Endothelial cell of umbilical vein (primary cell): ENCODE data around the gene RBP5. TPM values are rescaled to one million over a fixed set of nuclear protein-coding genes. Genes with fewer than 3 reads are reported as not detected.

Experiments used
- BruUV-seq: library from RNA; stranded (reverse); fragments of 400-500 nt; replicated peaks from 2 replicates; lab custom pipeline; 2021; lab: Mats Ljungman, UMichigan
- CTCF ChIA-PET: fragments of 300-600, 350-600 bp; sonication (Branson Sonifier 250); formaldehyde crosslinking; loops from one replicate; lab custom pipeline; 2021; ENCODE audit warnings: antibody characterized with exemption, inconsistent platforms; lab: Charles Lee
- POLR2A ChIA-PET: fragments of 300-600, 350-600 bp; sonication (Branson Sonifier 250); formaldehyde crosslinking; loops from one replicate; lab custom pipeline; 2021; ENCODE audit warnings: antibody characterized with exemption, inconsistent platforms; lab: Charles Lee
- DNase-seq: peaks from one replicate; pipeline ENCODE4 v3.0.0-alpha.2; 2011; ENCODE audit warnings: low read depth, low spot score
- FAIRE-seq: peaks from 2 replicates; lab custom pipeline; 2011; peaks lifted over from hg19 to GRCh38; lab: Jason Lieb, UNC
- H2AFZ ChIP-seq: 2 replicates; pipeline ENCODE4 v1.6.0; 2012; ENCODE audit warnings: low read depth, low read length, control low read depth, inconsistent platforms
- H3K27ac ChIP-seq: 2 replicates; pipeline ENCODE4 v1.5.1; 2011; ENCODE audit warnings: low read depth, mild to moderate bottlenecking, control low read depth, low read length, moderate library complexity; ENCODE audit not compliant: insufficient read depth
- H3K27me3 ChIP-seq, 2 experiments: 2 replicates each; pipeline versions ENCODE4 v1.6.0 to v1.6.1; 2011; ENCODE audit warnings: low read length in 2 of 2, mixed read lengths in 1 of 2; ENCODE audit not compliant: control insufficient read depth in 2 of 2, insufficient read depth in 2 of 2
- H3K36me3 ChIP-seq, 2 experiments: 2 replicates in 1 of 2; 3 replicates in 1 of 2; pipeline ENCODE4 v1.5.1; 2011; ENCODE audit warnings: low read length in 2 of 2, mild to moderate bottlenecking in 1 of 2, moderate library complexity in 1 of 2; ENCODE audit not compliant: control insufficient read depth in 2 of 2, insufficient read depth in 2 of 2; ENCODE audit errors: extremely low read depth in 1 of 2
- H3K4me1 ChIP-seq: 3 replicates; pipeline ENCODE4 v1.5.1; 2011; ENCODE audit warnings: mild to moderate bottlenecking, low read length; ENCODE audit not compliant: control insufficient read depth, insufficient read depth; ENCODE audit errors: extremely low read depth
- H3K4me2 ChIP-seq: 2 replicates; pipeline ENCODE4 v1.6.1; 2011; ENCODE audit warnings: low read length, control low read depth, mixed read lengths; ENCODE audit not compliant: insufficient read depth
- H3K4me3 ChIP-seq, 3 experiments: fragments of 200-600 bp in 1 of 3; sonication (generic), shearing (Covaris generic) in 1 of 3; replicated peaks in 1 of 3; 2 replicates each; pipeline ENCODE4 v1.5.1; 2011 to 2016; ENCODE audit warnings: control low read depth in 3 of 3, low read length in 3 of 3, mild to moderate bottlenecking in 2 of 3, inconsistent platforms in 1 of 3, low read depth in 1 of 3, moderate library complexity in 1 of 3; ENCODE audit not compliant: insufficient read depth in 1 of 3
- H3K79me2 ChIP-seq: 2 replicates; pipeline ENCODE4 v1.6.0; 2012; ENCODE audit warnings: low read length, inconsistent platforms; ENCODE audit not compliant: control insufficient read depth, insufficient read depth
- H3K9ac ChIP-seq: replicated peaks from 2 replicates; pipeline ENCODE3; 2011; ENCODE audit warnings: low read length, control low read depth; ENCODE audit not compliant: insufficient read depth; ENCODE audit errors: extremely low read depth
- H3K9me1 ChIP-seq: replicated peaks from 3 replicates; pipeline ENCODE4 v1.6.0; 2011; ENCODE audit warnings: mild to moderate bottlenecking, low read length; ENCODE audit not compliant: control insufficient read depth, insufficient read depth; ENCODE audit errors: extremely low read depth
- H3K9me3 ChIP-seq: replicated peaks from 2 replicates; pipeline ENCODE4 v1.5.1; 2012; ENCODE audit warnings: low read length, inconsistent platforms; ENCODE audit not compliant: control insufficient read depth, insufficient read depth
- H4K20me1 ChIP-seq: replicated peaks from 2 replicates; pipeline ENCODE3; 2011; ENCODE audit warnings: mild to moderate bottlenecking, low read length; ENCODE audit not compliant: control insufficient read depth, insufficient read depth; ENCODE audit errors: extremely low read depth
- EZH2 ChIP-seq: IDR thresholded peaks from 2 replicates; pipeline ENCODE4 v1.6.1; 2012; ENCODE audit warnings: borderline replicate concordance, low read depth, mild to moderate bottlenecking, moderate library complexity, low read length, inconsistent platforms; ENCODE audit not compliant: severe bottlenecking
- FOS ChIP-seq: IDR thresholded peaks from 2 replicates; pipeline ENCODE4 v1.6.1; 2011; ENCODE audit warnings: mild to moderate bottlenecking, low read length, moderate library complexity, borderline replicate concordance; ENCODE audit not compliant: insufficient read depth
- GATA2 ChIP-seq: IDR thresholded peaks from 2 replicates; pipeline ENCODE4 v1.7.0; 2011; ENCODE audit warnings: low read depth, mild to moderate bottlenecking, moderate library complexity, mixed read lengths, low read length; ENCODE audit not compliant: insufficient read length, insufficient read depth
- dilution Hi-C: fragments of 300-500 bp; cut with MboI; formaldehyde crosslinking; loops from one replicate; pipeline ENCODE4 v1.15.0; 2019; ENCODE audit warnings: low sequenced_read_pairs; ENCODE audit not compliant: extremely low pct_ligation_motif_present
- intact Hi-C: fragments of 100-400 bp; cut with micrococcal nuclease; formaldehyde crosslinking; loops from one replicate; pipeline ENCODE4 v1.10.0; 2022
- polyA plus RNA-seq, 4 experiments: library from polyadenylated mRNA; depleted of rRNA in 3 of 4; stranded (reverse) in 3 of 4; unstranded in 1 of 4; fragments of >200 nt; gene quantifications; 2 replicates each; pipeline versions ENCODE4 v1.2.1 to v1.2.3, GENCODE V29; 2011 to 2012; ENCODE audit warnings: missing spikeins in 1 of 4
- total RNA-seq: library from RNA; stranded (reverse); gene quantifications from 2 replicates; pipeline ENCODE4 v1.2.3, GENCODE V29; 2021
- TF ChIP-seq, protein P1 (sequence below), 2 donors: IDR thresholded peaks; 1 replicate in 1 of 2; 2 replicates in 1 of 2; pipeline ENCODE4 v1.5.1; 2011; ENCODE audit warnings: low read length in 2 of 2, mild to moderate bottlenecking in 2 of 2, moderate library complexity in 2 of 2, control low read depth in 1 of 2, inconsistent platforms in 1 of 2, low read depth in 1 of 2; ENCODE audit not compliant: insufficient read depth in 1 of 2; ENCODE audit errors: extremely low read depth in 1 of 2
- TF ChIP-seq, protein P2 (sequence below): IDR thresholded peaks from 2 replicates; pipeline ENCODE4 v1.6.1; 2011; ENCODE audit not compliant: insufficient read depth, insufficient read length

The RBP5 gene
- total and polyA plus RNA-seq, 2 donors (not counting 3 experiments of a cell fraction or from before 2014, with no cell fraction given), result 0.12 TPM; not detected in 1

DNA sequence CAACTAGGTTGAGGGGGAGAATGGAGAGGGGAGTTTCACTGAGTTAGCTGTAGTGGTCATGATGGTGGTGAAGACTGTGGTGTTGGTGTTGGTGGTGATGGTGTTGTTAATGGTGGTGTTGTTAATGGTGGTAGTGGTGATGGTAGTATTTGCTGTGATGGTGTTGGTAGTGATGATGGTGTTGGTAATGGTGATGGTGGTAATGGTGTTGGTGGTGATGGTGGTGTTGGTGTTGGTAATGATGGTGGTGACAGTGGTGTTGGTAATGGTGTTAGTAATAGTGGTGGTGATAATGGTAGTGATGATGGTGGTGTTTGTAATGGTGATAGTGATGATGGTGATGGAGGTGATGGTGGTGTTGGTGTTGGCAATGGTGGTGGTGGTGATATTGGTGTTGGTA is 45.6 kb downstream of the RBP5 start:
- Histone ChIP-seq H3K4me1 (no peaks in the 10 kb centered on the region), H3K4me3 (no peak overlapping the region), H3K36me3 (no peaks in the 10 kb centered on the region), H3K9me3 (no peaks in the 10 kb centered on the region), H3K9me1 (no peaks in the 10 kb centered on the region), H3K4me2 (no peak overlapping the region), H3K9ac (no peak overlapping the region), H3K27me3 (peaks cover 0 to 3% of the 10 kb centered on the region in 2 experiments), H3K27ac (no peak overlapping the region), H3K79me2 (no peaks in the 10 kb centered on the region), H4K20me1 (no peaks in the 10 kb centered on the region), H2AFZ (no peak overlapping the region)
- TF ChIP-seq FOS (no peak), EZH2 (no peak)
- intact Hi-C loops (no loop called here), dilution Hi-C loops (no loop called here)
- FAIRE-seq, result no peak
- DNase-seq, result no peak
- no TSS peak for BruUV-seq
- CTCF ChIA-PET, result no interaction called here
- POLR2A ChIA-PET, result no interaction called here

DNA sequence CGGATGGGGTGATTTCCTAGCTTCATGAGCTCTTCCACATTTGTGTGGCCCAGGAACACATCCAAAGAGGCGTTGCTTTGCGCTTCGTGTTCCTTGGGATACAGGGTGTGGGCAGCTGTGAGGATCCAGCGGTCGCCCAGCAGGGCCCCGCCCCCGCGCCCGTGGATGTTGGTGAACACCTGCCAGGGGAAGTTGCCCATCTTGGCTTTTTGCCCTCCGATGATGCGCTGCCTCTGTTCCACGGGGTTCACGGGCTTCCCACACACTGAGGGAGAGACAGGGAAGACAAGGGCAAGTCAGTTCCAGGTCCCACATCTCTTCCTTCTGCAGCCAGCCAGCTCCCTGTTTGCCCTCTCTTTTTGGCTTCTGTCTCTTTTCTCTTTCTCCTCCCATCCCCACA is 47.7 kb downstream of the RBP5 start:
- H3K9me3 ChIP-seq, result no peaks in the 10 kb centered on the region
- H4K20me1 ChIP-seq, result no peaks in the 10 kb centered on the region
- no peak for FAIRE-seq
- dilution Hi-C loops (no loop called here), intact Hi-C loops (no loop called here)
- H3K27ac ChIP-seq, result no peak overlapping the region
- ChIA-PET CTCF (no interaction called here), POLR2A (no interaction called here)
- no peak overlapping the region for H3K4me3 ChIP-seq
- no peaks in the 10 kb centered on the region for H3K9me1 ChIP-seq
- no TSS peak for BruUV-seq
- no peak overlapping the region for H3K9ac ChIP-seq
- no peaks in the 10 kb centered on the region for H3K36me3 ChIP-seq
- TF ChIP-seq GATA2, result no peak
- TF ChIP-seq, protein P1, sequence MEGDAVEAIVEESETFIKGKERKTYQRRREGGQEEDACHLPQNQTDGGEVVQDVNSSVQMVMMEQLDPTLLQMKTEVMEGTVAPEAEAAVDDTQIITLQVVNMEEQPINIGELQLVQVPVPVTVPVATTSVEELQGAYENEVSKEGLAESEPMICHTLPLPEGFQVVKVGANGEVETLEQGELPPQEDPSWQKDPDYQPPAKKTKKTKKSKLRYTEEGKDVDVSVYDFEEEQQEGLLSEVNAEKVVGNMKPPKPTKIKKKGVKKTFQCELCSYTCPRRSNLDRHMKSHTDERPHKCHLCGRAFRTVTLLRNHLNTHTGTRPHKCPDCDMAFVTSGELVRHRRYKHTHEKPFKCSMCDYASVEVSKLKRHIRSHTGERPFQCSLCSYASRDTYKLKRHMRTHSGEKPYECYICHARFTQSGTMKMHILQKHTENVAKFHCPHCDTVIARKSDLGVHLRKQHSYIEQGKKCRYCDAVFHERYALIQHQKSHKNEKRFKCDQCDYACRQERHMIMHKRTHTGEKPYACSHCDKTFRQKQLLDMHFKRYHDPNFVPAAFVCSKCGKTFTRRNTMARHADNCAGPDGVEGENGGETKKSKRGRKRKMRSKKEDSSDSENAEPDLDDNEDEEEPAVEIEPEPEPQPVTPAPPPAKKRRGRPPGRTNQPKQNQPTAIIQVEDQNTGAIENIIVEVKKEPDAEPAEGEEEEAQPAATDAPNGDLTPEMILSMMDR (IDR thresholded peaks at IDR 0.05; ENCODE audit: extremely low read depth in 1 of 2, insufficient read depth in 1 of 2, low read depth in 1 of 2, low read length in 2 of 2), result no peak
- TF ChIP-seq, protein P2, sequence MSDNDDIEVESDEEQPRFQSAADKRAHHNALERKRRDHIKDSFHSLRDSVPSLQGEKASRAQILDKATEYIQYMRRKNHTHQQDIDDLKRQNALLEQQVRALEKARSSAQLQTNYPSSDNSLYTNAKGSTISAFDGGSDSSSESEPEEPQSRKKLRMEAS, result no peak
- no peaks in the 10 kb centered on the region for H3K4me1 ChIP-seq
- no peaks in the 10 kb centered on the region for H3K79me2 ChIP-seq
- no peak for DNase-seq
- peaks cover 0 to 4% of the 10 kb centered on the region in 2 experiments for H3K27me3 ChIP-seq
- H2AFZ ChIP-seq, result no peak overlapping the region
- no peak overlapping the region for H3K4me2 ChIP-seq
